ENCODE measurements around the gene RPL9. TPM values are rescaled to one million over a fixed set of nuclear protein-coding genes. Genes with fewer than 3 reads are reported as not detected.

Gene RPL9
- total RNA-seq, 4 donors from 2014 or later: 3,607 to 16,295 (median 4,795) TPM

GRCh38 chr4:39476187-39476895, 17.6 kb upstream of the RPL9 start:
- no peak overlapping the region for H3K27ac ChIP-seq
- intact Hi-C loops (cut with DNase I; ENCODE audit: low total_unique reads): no loop called here
- TF ChIP-seq CTCF (IDR thresholded peaks at IDR 0.05): no peak
- no peak for TF ChIP-seq POLR2A (IDR thresholded peaks at IDR 0.05)
- H3K9me3 ChIP-seq: no peaks in the 10 kb centered on the region
- H3K4me1 ChIP-seq: no peaks in the 10 kb centered on the region
- DNase-seq: no peak
- no peaks in the 10 kb centered on the region for H3K36me3 ChIP-seq
- H3K4me3 ChIP-seq: no peak overlapping the region
- no peaks in the 10 kb centered on the region for H3K27me3 ChIP-seq

GRCh38 chr4:39472396-39472795, 13.7 kb upstream of the RPL9 start:
- Histone ChIP-seq H3K27ac (no peak overlapping the region), H3K4me3 (no peak overlapping the region), H3K4me1 (no peaks in the 10 kb centered on the region), H3K9me3 (no peaks in the 10 kb centered on the region), H3K36me3 (no peaks in the 10 kb centered on the region), H3K27me3 (no peaks in the 10 kb centered on the region)
- intact Hi-C loops (cut with DNase I; ENCODE audit: low total_unique reads): loop anchor here (5.0 kb wide), 1 partner anchor 505 kb away; the partner anchor contains the start of gene PDS5A
- no peak for TF ChIP-seq CTCF (IDR thresholded peaks at IDR 0.05)
- TF ChIP-seq POLR2A (IDR thresholded peaks at IDR 0.05): no peak
- no peak for DNase-seq

DNA sequence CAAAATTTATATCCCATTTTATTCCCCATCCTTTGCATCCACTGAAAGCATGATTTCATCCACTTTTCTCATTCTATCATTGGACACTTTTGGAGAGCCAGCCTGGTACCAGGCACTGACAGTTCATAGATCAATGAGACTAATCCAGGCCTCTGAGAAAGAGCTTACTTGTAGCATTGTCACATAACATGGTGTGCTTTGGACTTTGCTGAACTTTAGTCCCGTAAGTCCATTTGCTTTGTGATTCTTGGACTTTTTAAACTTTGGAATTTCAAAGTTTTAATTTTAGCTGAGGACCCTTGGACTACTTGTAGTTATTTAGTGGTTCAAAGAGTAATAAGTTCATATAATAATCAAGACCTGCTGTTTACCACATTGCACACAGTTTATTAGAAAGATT, 11.7 kb upstream of the RPL9 start:
- Histone ChIP-seq H3K27me3 (no peaks in the 10 kb centered on the region), H3K27ac (no peak overlapping the region), H3K4me3 (no peak overlapping the region), H3K36me3 (no peaks in the 10 kb centered on the region), H3K9me3 (no peaks in the 10 kb centered on the region), H3K4me1 (no peaks in the 10 kb centered on the region)
- DNase-seq: no peak
- intact Hi-C loops (cut with DNase I; ENCODE audit: low total_unique reads): loop anchor here (5.0 kb wide), 1 partner anchor 507 kb away; the partner anchor contains the start of gene PDS5A
- no peak for TF ChIP-seq CTCF (IDR thresholded peaks at IDR 0.05)
- no peak for TF ChIP-seq POLR2A (IDR thresholded peaks at IDR 0.05)

DNA sequence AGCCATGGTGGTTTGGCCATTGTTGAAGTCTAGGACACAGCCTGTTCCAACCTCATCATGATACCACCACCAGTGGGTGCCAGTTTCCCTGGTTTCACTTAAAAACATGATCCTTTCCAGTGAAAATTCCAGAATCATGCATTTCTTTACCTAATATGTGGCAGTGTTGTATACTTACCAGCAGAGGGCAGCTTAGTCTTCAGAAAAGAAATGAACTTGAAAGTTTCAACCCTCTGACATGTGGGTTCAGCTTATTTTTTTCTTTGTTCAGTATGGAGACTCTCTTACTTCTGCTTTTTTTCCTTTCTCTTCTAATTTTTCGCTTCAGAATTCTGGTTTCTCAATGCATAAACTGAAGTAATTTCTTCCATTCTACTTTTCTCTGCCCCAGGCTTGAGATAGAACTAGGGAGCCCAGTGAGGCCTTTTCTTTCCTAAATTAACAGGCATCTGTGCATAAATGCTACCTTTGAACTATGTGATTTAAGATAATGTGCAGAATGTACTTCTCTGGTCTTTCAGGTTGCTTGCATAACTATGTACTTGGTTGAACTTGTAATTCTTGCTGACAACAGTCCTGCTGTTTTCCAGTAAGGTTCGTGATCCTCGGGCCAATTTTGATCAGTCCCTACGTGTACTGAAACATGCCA, 10.8 kb upstream of the RPL9 start:
- no peaks in the 10 kb centered on the region for H3K36me3 ChIP-seq
- TF ChIP-seq CTCF (IDR thresholded peaks at IDR 0.05) (peak; percentile 70 to 83 (median 80)), POLR2A (IDR thresholded peaks at IDR 0.05) (no peak)
- intact Hi-C loops (cut with DNase I; ENCODE audit: low total_unique reads): loop anchor here (5.0 kb wide), 1 partner anchor 508 kb away; the partner anchor contains the start of gene PDS5A
- no peaks in the 10 kb centered on the region for H3K27me3 ChIP-seq
- peak in 1 of 2 donors; percentile 29 for DNase-seq
- H3K4me1 ChIP-seq: no peaks in the 10 kb centered on the region
- H3K9me3 ChIP-seq: no peaks in the 10 kb centered on the region
- H3K4me3 ChIP-seq: no peak overlapping the region
- peak overlapping the region; percentile 56 to 71 for H3K27ac ChIP-seq

- Histone ChIP-seq H3K27ac (no peak overlapping the region), H3K36me3 (no peaks in the 10 kb centered on the region)
- intact Hi-C loops (cut with DNase I; ENCODE audit: low total_unique reads): no loop called here
Observed at GRCh38 chr4:39467464-39467863, 8.7 kb upstream of the RPL9 start.

More at GRCh38 chr4:39467464-39467863, 8.7 kb upstream of the RPL9 start:
- Histone ChIP-seq H3K4me3 (no peak overlapping the region), H3K27me3 (no peaks in the 10 kb centered on the region), H3K9me3 (no peaks in the 10 kb centered on the region), H3K4me1 (no peaks in the 10 kb centered on the region)
- no peak for DNase-seq
- TF ChIP-seq POLR2A (IDR thresholded peaks at IDR 0.05): no peak
- no peak for TF ChIP-seq CTCF (IDR thresholded peaks at IDR 0.05)

All from uterus (tissue), 4 donors.